Measurements from ENCODE around the gene SEC14L5.

DNA sequence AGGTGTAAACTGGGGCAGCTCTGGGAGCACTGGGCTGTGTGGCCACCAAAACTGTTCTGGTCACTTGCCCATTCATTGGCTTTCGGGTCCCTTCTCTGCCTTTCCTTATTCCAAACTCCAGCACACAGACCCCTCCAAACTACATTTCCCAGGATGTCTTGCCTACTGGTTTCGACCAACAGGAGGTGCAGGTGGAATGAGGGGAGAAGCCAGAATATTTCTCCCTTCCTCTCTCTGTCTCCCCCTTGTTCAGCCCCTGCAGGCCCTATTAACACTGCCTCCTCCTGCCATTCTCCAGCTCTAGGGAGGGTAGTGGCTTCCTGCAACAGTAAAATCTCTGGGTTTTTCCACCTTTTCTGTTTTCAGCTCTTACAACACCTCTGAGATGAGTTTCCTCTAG is 88.8 kb downstream of the SEC14L5 start:
- no peak for TF ChIP-seq EZH2 (IDR thresholded peaks at IDR 0.05; ENCODE audit: borderline replicate concordance, low read length)
- TF ChIP-seq, protein P1, sequence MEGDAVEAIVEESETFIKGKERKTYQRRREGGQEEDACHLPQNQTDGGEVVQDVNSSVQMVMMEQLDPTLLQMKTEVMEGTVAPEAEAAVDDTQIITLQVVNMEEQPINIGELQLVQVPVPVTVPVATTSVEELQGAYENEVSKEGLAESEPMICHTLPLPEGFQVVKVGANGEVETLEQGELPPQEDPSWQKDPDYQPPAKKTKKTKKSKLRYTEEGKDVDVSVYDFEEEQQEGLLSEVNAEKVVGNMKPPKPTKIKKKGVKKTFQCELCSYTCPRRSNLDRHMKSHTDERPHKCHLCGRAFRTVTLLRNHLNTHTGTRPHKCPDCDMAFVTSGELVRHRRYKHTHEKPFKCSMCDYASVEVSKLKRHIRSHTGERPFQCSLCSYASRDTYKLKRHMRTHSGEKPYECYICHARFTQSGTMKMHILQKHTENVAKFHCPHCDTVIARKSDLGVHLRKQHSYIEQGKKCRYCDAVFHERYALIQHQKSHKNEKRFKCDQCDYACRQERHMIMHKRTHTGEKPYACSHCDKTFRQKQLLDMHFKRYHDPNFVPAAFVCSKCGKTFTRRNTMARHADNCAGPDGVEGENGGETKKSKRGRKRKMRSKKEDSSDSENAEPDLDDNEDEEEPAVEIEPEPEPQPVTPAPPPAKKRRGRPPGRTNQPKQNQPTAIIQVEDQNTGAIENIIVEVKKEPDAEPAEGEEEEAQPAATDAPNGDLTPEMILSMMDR (IDR thresholded peaks at IDR 0.05; ENCODE audit: low read length), result no peak
